HG03521 (cell line): ENCODE results near the gene C20orf141.
"Not testable (repeated sequence)": the region's sequence is repeated elsewhere in the genome, so short reads cannot be mapped to it uniquely, and the experiment has no call there.

Experiments used
- ATAC-seq: cut with Tn5 transposase; IDR thresholded peaks from one replicate; pipeline ENCODE4 v1.9.1; 2021; ENCODE audit warnings: mild to moderate bottlenecking, moderate library complexity; ENCODE audit not compliant: unreplicated experiment

C20orf141 gene

DNA sequence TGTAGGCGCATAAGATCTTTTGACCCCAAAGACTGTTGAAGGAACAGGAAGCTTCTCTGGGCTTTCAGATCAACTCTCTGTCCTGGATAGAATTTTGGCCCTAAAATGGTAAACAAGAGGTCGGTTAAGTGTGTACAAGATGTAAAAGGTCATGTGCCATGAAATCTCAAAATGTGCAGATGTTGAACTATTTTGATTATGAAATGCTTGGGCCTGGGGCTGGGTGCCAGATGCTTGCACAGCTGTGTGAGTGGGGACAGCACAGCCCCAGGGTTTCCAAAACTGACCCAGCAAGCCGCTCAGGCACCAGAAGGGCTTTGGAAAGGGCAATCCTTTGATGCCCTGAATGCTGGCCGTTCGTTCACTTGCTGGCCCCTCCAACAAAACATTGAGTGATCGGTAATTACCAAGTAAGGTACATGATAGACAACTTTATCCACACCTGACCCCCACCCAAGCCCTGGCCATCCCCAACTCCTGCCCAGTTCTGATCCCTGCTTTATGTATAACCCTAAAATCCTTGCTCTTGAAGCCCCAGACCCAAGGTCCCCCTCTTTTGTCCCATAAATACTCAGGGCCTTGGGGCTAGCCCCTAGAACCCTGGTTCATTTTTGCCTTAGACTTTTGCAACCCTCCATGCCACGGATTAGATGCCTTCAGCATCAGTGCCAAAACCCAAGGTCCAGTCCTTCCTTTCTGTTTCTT is 3.3 kb downstream of the C20orf141 start:
- no peak for ATAC-seq

DNA sequence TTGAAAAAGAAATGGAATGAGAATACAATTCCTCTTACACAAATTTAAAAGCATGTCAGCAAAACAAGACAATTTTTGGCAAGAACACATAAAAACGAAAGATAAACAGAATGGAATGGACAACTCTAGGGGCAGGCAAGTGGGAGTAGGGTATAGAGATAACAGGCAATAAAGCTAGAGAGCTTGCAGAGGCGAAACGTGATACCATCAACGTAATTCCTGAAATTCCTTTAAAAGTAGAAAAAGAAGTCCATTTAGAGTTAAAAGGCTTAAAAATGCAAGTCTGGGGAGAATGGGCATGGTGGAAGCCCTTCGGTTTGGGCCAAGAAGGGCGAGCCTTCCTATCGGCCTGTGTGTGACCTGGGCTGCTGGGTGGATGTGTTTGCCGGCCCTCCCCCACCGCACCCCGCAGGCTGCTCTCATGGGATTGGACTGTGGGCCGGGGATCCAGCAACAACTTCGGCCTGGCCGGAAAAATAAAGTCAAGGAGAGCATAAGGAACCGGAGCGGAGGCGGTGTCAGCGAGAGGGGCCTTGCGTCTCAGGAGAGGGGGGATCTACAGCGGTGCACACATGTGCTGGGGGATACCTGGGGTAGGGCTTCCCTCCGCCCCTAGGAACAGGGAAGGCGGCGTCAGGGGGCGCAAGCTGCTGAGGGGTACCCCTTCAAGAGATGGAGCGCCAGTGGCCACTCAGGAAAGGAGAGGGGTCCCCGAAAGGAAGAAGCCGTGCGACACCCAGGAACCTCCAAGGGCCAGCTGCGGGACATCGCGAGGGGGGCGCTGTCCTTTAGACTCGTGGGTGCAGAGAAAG is 5.5 kb downstream of the C20orf141 start:
- ATAC-seq: no peak

DNA sequence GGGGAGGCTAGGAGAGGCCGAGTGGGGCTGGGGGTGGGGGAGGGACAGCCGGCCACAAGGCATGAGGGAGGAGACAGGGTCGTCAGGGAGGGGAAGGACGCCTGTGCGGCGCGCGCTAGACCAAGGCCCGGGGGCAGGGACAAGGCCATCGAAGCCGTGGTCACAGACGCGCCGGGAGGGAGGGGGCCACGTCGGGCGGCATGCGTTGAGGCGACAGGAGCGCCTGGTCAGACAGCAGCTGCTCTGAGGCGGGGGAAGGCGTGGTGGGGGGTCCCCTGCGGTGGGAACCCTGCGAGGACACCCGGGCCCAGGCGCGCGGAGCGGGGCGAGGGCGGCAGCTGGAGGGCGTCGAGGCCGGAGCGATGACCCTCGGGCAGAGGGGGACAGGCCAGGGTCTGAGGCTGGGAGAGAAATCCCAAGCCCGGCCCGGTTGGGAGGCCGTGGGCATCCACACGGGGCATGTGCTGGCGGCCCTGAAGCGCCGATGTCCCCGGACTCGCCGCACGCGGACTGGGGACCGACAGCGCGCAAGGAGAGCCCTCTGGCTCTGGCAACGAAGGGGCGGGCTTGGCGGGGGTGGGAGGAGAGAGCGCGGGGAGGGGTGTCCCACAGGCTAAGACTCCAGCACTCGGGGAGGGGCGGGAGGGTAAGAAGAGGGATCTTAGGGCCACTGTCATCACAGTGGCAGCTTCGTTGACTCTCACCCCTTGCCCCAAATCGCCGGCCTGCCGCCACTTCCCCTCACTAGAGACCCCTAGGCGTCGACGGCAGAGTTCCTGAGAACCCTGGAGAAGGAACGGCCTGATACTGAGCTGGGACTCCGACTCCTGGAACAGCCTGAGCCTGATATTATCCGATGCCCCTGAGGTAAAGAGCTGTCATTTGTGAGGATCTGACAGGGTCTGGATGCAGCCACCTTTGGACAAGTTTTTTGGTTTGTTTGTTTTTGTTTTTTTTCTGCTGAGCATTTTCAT is 6.4 kb downstream of the C20orf141 start:
- ATAC-seq: no peak

DNA sequence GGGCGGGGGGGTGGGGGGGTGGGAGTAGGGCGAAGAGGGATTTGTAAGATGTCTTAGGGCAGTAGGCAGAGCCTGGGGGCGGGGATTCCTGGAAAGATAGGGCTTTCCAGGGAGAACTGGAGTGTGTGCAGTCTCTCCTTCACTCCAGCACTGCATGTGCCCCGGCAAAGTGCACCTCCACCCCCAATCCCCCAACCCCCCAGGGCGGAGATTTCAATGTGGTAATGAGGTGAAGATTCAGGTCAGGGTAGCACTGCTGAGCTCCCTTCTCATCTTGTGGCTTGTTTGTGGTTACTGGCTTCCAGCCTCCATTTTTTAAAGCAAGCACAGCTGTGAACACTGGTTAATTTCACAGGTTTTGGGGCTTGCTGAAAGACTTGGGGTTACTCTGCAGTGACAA is 7.3 kb downstream of the C20orf141 start:
- no peak for ATAC-seq

DNA sequence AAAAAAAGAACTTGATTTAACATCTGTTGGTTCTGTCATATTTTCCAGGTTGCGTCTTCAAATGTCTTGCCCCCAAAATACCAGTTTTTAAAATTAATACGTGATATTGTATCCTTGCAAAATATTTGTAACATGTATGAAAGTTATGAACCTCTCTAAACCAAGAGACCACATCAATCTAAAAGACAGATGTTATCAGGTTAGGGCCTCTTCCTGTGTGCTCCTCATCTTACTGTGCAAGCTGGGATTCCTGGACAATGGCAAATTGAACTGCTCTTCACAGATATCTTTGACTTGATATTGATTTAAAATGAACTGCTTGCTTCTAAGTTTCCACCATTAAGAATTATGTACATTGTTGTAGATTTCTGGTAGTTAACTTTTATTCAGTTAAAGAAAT is 11.0 kb downstream of the C20orf141 start:
- ATAC-seq: no peak

DNA sequence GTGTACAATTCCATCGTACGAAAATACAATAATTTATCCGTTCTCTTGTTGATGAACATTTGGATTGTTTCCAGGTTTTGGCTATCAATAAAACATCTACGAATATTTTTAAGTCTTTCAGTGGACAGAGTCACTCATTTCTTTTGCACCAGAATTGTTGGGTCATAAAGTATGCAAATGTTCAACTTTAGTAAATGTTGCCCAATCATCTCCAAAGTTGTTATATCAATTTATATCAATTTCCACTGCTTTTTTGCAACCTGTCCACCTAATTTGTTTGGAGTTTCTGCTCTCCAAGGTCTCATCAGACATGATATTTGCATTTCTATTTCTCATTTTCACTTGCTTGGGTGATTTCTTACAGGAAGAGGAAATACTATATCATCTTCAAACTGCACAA is 11.9 kb downstream of the C20orf141 start:
- ATAC-seq: no peak

DNA sequence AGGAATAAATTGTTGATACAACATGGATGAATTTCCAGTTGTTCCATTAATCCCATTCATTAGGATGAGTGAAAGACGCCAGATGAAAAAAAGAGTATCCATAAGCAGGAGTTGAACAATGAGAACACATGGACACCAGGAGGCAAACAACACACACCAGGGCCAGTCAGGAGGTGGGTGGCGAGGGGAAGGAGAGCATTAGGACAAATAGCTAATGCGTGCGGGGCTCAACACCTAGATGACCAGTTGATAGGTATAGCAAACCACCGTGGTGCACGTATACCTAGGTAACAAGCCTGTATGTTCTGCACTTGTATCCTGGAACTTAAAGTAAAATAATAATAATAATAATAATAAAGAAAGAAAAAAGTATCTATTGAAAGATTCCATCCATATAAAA is 14.6 kb downstream of the C20orf141 start:
- no peak for ATAC-seq

DNA sequence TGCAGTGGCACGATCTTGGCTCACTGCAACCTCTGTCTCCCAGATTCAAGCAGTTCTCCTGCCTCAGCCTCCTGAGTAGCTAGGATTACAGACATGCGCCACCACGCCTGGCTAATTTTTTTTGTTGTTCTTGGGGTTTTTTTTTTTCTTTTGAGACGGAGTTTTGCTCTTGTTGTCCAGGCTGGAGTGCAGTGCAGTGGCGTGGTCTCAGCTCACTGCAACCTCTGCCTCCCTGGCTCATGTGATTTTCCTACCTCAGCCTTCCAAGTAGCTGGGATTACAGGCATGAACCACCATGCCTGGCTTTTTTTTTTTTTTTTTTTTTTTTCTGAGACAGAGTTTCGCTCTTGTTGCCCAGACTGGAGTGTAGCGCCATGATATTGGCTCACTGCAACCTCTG is 16.4 kb downstream of the C20orf141 start:
- ATAC-seq: not testable (repeated sequence)

DNA sequence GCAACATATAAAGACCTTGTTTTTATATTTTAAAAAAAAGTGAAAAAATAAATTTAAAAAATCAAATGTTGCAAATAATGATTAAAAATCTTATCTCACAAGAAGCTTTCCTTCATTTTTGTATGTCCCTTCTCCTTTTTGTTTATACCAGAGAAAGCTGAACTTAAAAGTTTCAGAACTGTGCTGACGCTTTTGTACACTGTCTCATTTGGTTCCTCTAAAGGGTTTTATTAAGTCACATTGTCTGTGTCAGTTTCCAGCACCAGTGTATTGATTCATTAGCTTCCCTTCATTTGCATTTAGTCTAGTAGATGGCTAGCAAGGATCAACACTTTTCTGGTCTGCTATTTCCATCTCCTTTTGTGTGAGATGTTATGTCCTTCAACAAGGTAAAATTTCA is 19.0 kb downstream of the C20orf141 start:
- ATAC-seq: no peak

DNA sequence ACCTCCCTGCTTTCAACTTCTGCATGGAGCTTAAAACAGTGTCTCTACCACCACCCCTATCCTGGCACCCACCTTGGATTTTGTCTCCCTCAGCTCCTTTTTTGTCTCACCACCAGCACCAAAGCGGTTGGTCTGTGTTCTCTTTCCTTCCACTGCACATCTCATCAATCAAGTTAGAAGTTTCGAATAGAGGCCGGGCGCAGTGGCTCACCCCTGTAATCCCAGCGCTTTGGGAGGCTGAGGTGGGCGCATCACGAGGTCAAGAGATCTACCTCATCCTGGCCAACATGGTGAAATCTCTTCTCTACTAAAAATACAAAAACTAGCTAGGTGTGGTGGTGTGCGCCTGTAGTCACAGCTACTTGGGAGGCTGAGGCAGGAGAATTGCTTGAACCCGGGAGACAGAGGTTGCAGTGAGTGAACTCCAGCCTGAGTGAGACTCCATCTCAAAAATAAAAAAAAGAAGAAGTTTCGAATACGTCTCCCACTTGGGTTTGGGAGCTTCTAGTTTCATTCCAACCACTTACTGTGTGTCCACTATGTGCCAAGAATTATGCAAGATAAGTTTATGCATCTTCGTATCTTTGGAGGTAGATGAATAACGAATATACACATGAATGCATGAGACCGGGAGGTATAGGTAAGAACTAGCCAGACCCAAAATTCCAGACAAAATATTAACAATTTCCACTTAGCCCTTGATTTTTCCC is 19.8 kb downstream of the C20orf141 start:
- ATAC-seq: no peak

DNA sequence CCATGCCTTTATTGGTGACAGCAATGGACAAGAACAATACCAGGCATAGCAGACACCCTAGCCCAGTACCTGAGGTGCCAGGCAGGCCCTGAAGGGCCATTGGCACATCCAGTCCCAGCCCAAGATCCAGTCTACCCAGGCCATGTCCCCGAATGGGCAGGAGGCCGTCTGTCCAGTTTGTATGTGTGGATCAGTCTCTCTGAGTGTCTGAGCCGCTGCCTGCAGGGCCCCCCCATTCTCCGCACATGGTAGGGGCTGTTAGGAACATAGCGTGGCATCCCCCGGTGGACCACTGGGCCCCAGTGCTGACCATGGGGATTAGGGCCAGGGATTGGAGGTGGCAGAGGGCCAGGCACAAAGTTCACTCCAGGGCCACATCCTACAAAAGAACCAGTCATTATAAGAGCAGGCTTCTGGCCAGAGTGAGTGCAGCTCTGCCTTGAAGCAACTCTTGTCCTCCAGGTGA is 20.6 kb downstream of the C20orf141 start:
- ATAC-seq: no peak

DNA sequence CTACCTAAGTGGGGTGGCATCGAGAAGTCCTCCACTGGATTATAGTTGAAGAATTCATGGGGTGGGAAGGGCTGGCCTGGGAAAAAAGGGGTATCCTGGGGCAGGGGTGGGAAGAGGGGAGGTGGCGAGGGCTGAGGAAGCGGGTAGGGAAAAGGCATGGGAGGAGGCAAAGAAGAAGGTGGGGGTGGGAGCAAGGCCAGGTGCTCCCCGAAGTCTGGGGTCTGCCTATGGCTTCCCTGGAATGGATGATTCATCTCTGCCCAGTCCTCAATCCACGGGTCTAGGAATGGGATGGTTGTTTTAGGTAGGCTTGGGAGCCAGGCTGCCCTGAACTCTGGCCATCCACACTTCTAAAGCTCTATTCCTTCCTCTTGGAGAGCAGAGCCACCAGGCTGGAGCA is 21.2 kb downstream of the C20orf141 start:
- ATAC-seq: no peak

DNA sequence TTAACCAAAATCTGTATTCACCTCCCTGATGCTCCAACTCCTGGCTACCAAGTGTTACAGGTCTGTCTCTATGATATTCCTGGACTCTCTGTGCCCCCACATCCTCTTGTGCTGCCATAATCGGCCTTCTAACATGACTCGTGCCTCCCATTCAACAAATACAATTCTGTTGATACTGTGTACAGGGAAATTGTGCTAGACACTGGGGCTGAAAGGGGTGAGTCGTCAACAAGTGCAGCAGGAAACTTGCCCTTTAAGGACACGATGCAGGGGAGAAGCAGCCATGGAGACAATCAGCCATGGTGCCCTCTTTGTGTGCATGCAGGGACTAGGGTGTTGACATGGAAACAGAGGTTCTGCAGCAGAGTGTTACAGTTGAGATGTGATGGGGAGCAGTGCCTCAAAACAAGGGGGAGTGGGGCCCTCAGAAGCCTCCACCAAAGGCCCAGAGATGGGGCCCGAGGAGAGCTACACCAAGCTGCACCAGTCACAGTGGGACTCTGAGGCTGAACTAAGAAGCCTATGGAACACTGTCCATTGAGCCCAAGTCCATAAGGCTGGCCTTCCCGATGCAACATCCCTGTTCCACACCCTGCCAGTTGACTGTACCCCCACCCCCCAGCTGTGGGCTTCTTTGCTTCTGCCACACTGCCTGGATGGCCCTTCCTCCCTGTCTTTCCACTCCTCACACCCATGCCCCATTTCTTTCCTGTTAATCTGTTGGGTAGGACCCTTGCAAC is 22.6 kb downstream of the C20orf141 start:
- ATAC-seq: no peak

DNA sequence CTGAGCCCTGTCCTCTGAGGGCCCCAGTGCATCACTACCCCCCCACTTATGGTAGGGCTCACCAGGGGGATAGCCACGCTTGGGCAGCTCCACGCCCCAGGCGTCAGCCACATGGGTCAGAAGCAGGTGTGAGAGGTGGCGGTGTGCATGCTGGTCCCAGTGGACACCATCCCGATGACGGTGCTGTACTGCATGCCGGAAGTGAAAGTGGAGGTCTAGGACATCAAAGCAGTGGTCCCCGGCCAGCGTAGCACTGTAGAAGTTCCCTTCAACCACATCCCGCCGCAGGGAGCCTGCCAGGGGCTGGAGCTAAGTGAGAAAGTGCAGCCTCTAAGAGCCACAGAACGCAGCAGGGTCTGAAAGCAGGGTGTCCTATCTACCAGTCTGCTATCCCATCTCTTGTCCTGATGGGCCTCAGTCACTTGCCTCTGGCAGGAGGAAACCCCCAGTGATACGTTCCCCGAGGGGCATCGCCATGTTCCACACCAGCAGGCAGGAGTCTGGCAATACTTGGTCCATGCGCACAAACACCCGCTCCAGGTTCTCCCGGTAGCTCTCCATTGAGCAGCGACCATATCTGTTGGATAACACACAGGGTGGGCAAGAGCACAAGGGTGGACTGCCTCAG is 23.5 kb downstream of the C20orf141 start:
- ATAC-seq: no peak

DNA sequence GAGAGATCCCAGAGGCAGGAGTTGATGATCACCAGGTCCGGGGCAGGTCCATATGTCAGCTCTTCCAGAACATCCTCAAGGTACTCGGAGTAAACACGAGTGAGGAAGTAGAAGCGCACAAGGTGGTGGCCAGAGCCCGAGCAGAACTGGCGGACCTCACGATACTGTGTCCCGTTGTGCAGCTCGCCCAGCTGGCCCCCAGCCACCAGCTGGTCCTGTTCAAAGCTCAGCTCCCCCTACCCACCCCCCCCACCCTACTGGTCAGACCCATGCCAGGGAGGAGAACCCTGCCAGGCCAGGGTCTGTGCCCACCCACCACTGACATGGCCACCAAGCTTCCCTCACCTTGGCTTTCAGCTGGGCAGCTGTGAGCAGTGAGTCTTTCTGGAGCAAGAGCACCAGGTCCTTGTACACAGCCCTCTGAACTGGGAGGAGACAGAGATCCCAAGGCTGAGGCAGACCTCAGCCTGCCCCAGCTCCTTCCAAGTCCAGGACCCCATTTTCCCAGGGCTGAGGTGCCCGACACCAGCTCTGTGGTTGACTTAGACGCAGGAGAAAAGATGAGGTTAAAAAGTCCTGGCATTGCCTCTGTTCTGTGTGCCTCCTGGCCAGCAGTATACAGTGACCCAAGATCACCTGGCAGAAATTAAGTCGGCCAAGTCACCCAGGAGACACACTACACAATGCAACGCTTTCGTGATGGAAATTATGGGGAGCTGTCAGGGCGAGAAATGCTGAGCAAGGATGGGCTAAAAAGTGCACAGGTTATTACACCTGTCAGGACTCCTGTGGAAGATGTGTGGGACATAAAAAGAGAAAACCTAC is 24.3 kb downstream of the C20orf141 start:
- no peak for ATAC-seq

DNA sequence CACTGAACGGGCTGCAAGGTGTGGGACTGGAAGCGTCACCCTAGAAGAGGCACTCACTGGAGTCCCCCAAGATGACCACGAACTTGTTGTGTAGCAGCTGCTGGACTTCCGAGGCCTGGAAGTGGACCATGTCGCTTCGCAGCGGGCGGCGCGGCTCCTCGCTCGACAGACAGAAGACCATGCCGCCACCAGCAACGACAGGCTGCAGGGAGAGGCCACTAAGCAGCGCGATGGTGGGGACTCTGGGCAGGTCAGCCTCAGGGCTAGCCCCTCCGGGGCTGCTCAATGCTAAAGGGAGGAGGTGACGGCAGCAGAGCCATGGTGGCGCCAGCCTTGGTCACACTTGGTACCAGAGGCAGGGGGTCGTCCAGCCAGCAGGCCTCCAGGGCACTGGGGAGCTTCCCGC is 24.9 kb downstream of the C20orf141 start:
- ATAC-seq: no peak

DNA sequence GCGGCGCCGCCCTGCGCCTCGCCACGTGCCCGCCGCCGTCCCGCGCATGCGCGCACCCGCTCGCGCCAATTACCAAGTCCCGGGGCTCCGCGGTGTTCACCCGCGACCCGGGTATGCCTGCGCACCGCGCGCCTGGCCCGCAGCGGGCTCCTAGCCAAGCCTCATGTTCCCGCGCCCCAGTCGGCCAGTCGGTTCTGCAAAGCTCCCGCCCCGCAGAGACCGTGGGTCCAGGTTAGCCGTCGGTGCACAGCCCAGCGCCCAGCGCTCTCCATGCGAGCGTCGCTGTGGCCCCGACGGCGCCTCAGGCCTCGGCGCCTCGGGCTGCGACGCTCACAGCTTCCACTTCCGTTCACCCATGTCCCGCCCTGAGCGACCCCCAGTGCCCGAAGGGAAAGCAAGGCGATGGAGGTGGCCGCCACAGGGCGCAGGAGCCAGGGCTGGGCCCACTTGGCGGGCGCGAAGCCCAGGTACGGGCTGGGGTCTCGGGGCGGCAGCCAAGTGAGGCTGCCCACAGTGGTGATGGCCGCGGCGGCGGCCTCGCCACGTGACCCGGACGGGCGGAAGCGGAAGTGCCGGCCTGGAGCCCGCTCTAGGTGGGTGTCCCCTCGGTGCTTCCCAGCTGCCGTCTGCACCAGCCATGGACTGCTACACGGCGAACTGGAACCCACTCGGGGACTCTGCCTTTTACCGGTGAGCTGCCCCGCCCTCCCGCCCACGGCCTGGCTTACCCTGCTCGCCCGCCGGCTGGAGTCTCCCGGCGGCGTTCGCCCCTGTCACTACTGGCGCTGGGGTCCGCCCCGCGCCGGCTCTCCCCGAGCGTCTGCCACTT is 25.6 kb downstream of the C20orf141 start, which contains the start of the genes PCED1A and VPS16:
Gene PCED1A, minus strand, starts transcription at position 518 of the 829 bp plus-strand sequence. CDS start 743 bp downstream, outside the sequence.
Gene VPS16, plus strand, starts transcription at position 608 of the 829 bp plus-strand sequence. Its CDS starts 30 bp downstream, at position 638.
- peak; percentile 94 for ATAC-seq
